Ascending aorta (tissue), 2 donors: ENCODE results near the gene NCAN. TPM values are rescaled to one million over a fixed set of nuclear protein-coding genes. Genes with fewer than 3 reads are reported as not detected.

Experiments used
- DNase-seq, 2 donors: peaks; one replicate each; pipeline ENCODE4 v3.0.0-alpha.2; 2019; ENCODE audit warnings: low spot score in 2 of 2
- H3K27ac ChIP-seq, 2 donors: fragments of 200-600 bp; sonication (generic); one replicate each; pipeline ENCODE4 v1.5.1; 2016 to 2017; ENCODE audit warnings: mild to moderate bottlenecking in 1 of 2
- H3K27me3 ChIP-seq: fragments of 200-600 bp; sonication (generic); one replicate; pipeline ENCODE4 v1.5.1; 2017
- H3K36me3 ChIP-seq, 2 donors: fragments of 200-600 bp; sonication (generic); one replicate each; pipeline ENCODE4 v1.5.1; 2016
- H3K4me1 ChIP-seq, 2 donors: fragments of 200-600 bp; sonication (generic); one replicate each; pipeline ENCODE4 v1.5.1; 2016 to 2017; ENCODE audit warnings: mild to moderate bottlenecking in 1 of 2
- H3K4me3 ChIP-seq, 2 donors: fragments of 200-600 bp; sonication (generic); one replicate each; pipeline ENCODE4 v1.5.1; 2016 to 2017; ENCODE audit warnings: mild to moderate bottlenecking in 1 of 2
- H3K9me3 ChIP-seq, 2 donors: fragments of 200-600 bp; sonication (generic); one replicate each; pipeline ENCODE4 v1.5.1; 2016
- intact Hi-C: fragments of 100-400 bp; cut with DNase I; formaldehyde crosslinking; loops from one replicate; pipeline ENCODE4 v1.15.1; 2023
- total RNA-seq: library from RNA; depleted of rRNA; stranded (reverse); fragments of >200 nt; gene quantifications from one replicate; pipeline ENCODE4 v1.1.0, GENCODE V29; 2016
- TF ChIP-seq, protein P1 (sequence below), 3 experiments: fragments of 200-600 bp in 2 of 3; fragments of 450-650 bp in 1 of 3; sonication (generic) in 2 of 3; IDR thresholded peaks; one replicate each; pipeline ENCODE4 v1.5.1; 2016 to 2019; ENCODE audit warnings: antibody characterized with exemption in 3 of 3, mild to moderate bottlenecking in 1 of 3, moderate library complexity in 1 of 3

Gene NCAN
- total RNA-seq, 1 donor from 2014 or later = not detected

DNA sequence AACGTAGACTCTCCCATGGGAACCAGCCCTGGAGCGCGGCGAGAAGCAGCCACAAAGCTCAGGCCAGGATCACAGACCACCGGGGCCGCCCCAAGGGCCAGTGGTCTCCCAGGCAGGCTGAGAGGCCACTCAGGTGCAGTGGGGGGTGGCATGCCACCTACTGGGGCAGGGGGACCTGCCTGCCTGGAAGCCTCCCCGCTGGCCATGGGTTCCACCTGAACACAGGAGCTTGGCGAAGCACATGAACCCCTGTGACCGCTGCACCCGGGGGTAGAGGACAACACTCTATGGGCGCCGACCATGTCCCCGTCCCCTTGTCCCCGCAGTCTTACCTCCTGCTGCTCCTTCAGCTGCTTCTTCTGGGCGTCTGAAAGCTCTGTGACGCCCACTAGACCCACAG lies 68.1 kb downstream of the NCAN start:
- H3K4me1 ChIP-seq = no peaks in the 10 kb centered on the region
- no peak overlapping the region for H3K4me3 ChIP-seq
- no peak overlapping the region for H3K27ac ChIP-seq
- H3K9me3 ChIP-seq = no peaks in the 10 kb centered on the region
- intact Hi-C loops = no loop called here
- TF ChIP-seq, protein P1, sequence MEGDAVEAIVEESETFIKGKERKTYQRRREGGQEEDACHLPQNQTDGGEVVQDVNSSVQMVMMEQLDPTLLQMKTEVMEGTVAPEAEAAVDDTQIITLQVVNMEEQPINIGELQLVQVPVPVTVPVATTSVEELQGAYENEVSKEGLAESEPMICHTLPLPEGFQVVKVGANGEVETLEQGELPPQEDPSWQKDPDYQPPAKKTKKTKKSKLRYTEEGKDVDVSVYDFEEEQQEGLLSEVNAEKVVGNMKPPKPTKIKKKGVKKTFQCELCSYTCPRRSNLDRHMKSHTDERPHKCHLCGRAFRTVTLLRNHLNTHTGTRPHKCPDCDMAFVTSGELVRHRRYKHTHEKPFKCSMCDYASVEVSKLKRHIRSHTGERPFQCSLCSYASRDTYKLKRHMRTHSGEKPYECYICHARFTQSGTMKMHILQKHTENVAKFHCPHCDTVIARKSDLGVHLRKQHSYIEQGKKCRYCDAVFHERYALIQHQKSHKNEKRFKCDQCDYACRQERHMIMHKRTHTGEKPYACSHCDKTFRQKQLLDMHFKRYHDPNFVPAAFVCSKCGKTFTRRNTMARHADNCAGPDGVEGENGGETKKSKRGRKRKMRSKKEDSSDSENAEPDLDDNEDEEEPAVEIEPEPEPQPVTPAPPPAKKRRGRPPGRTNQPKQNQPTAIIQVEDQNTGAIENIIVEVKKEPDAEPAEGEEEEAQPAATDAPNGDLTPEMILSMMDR (IDR thresholded peaks at IDR 0.05) = no peak
- peaks cover 55 to 83% of the 10 kb centered on the region in 2 donors for H3K36me3 ChIP-seq
- no peaks in the 10 kb centered on the region for H3K27me3 ChIP-seq
- DNase-seq = no peak

DNA sequence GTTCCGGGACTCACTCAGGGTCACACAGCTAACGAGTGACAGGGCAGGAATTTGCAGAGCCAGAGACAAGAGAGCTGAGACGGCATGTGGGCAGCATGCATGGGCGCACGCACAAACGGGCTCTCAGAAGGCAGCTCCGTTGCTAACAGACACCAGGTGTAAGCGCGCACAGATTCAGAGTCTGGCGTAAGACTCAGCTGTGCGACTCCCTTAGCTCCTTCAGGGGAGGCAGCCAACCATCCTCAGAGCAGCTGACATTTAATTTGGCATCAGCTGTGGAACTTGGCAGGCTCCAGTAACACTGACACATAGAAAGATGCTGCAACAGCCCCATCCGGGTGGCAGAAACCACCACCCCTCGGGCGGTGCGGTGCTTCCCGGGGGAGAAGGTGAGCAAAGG lies 68.8 kb downstream of the NCAN start:
- peaks cover 60 to 85% of the 10 kb centered on the region in 2 donors for H3K36me3 ChIP-seq

DNA sequence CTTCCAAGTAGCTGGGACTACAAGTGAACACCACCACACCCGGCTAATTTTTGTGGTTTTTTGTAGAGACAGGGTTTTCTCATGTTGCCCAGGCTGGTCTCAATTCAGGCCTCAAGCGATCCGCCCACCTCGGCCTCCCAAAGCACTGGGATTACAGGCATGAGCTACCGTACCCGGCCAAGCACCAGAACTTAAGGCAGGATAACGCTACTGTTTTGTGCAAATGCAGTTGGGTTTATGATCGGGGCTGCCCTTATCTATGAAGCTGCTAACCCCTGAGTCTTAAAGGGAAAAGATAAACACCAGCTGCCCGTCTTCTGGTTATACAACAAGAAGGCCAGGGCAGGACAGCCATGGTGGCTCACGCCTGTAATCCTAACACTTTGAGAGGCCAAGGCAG lies 73.9 kb downstream of the NCAN start:
- Histone ChIP-seq H3K4me1 (no peaks in the 10 kb centered on the region), H3K4me3 (no peak overlapping the region), H3K27me3 (no peaks in the 10 kb centered on the region), H3K36me3 (peaks cover 59 to 73% of the 10 kb centered on the region in 2 donors), H3K9me3 (no peaks in the 10 kb centered on the region), H3K27ac (no peak overlapping the region)
- intact Hi-C loops = no loop called here
- TF ChIP-seq, protein P1 (IDR thresholded peaks at IDR 0.05) = no peak
- DNase-seq = no peak

More for the DNA sequence above, 68.8 kb downstream of the NCAN start:
- H3K27me3 ChIP-seq = no peaks in the 10 kb centered on the region
- no peak for DNase-seq
- H3K4me1 ChIP-seq = no peaks in the 10 kb centered on the region
- H3K9me3 ChIP-seq = no peaks in the 10 kb centered on the region
- TF ChIP-seq, protein P1 (IDR thresholded peaks at IDR 0.05) = no peak
- H3K4me3 ChIP-seq = no peak overlapping the region
- no peak overlapping the region for H3K27ac ChIP-seq
- intact Hi-C loops = no loop called here

DNA sequence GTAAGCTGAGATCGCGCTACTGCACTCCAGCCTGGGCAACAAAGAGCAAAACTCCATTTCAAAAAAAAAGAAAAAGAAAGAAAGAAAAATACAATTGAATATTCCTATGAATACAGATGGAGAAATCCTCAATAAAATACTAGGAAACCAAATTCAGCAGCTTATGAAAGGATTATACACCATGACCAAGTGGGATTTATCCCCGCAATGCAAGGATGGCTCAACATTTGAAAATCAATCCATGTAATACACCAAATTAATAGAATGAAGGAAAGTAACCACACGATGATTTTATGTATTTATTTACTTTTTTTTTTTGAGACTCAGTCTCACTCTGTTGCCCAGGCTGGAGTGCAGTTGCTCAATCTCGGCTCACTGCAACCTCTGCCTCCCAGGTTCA lies 80.8 kb downstream of the NCAN start:
- no peak overlapping the region for H3K4me3 ChIP-seq
- H3K27me3 ChIP-seq = no peaks in the 10 kb centered on the region
- H3K27ac ChIP-seq = no peak overlapping the region
- DNase-seq = no peak
- H3K4me1 ChIP-seq = no peaks in the 10 kb centered on the region
- intact Hi-C loops = no loop called here
- H3K36me3 ChIP-seq = peaks cover 53 to 75% of the 10 kb centered on the region in 2 donors
- TF ChIP-seq, protein P1 (IDR thresholded peaks at IDR 0.05) = no peak
- H3K9me3 ChIP-seq = no peaks in the 10 kb centered on the region

DNA sequence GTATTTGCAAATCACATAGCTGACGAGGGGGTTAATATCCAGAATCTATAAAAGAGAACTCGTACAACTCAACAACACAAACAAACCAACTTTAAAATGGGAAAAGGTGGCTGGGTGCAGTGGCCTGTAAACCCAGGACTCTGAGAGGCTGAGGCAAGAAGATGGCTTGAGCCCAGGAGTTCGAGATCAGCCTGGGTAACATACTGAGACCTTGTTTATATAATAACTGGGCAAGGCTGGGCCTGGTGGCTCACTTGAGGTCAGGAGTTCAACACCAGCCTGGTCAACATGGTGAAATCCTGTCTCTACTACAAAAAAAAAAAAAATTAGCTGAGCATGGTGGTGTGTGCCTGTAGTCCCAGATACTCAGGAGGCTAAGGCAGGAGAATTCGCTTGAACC lies 83.2 kb downstream of the NCAN start:
- H3K4me3 ChIP-seq = no peak overlapping the region
- H3K27ac ChIP-seq = no peak overlapping the region
- H3K27me3 ChIP-seq = no peaks in the 10 kb centered on the region
- DNase-seq = no peak
- no peaks in the 10 kb centered on the region for H3K9me3 ChIP-seq
- intact Hi-C loops = no loop called here
- TF ChIP-seq, protein P1 (IDR thresholded peaks at IDR 0.05) = no peak
- H3K36me3 ChIP-seq = peaks cover 38 to 56% of the 10 kb centered on the region in 2 donors
- no peaks in the 10 kb centered on the region for H3K4me1 ChIP-seq
